Erythroblast (primary cell): ENCODE data around the gene ZBTB8B.
A peak's percentile ranks its signal among the peaks of the same experiment; 100 is the strongest.
"Not testable (repeated sequence)": the region's sequence is repeated elsewhere in the genome, so short reads cannot be mapped to it uniquely, and the experiment has no call there.

ENCODE experiments used
- DNase-seq, 2 experiments: peaks; one replicate each; lab custom pipeline; 2025; lab: John Stamatoyannopoulos, UW
- GATA1 ChIP-seq: IDR thresholded peaks from 2 replicates; pipeline ENCODE4 v1.6.1; 2011; ENCODE audit warnings: low read depth, mild to moderate bottlenecking, control low read depth, low read length, moderate library complexity
- POLR2A ChIP-seq: IDR thresholded peaks from 2 replicates; pipeline ENCODE4 v1.6.1; 2011; ENCODE audit warnings: mild to moderate bottlenecking, low read length

Gene ZBTB8B

DNA sequence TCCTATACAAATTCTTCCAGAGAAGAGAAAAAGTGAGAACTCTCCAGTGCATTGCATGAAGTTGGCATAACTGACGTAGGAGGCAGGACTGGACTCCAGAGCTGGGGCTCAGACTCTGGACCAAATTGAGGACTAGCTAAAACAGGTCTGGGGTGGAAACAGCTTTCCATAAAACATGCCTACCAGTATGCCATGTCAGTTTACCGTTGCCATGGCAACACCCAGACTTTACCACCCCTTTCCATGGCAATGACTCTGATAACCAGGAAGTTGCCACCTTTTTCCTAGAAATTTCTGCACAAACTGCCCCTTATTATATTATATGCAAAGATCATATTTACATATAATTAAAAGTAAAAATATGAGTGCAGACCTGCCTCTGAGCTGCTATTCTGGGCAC, 8.9 kb upstream of the ZBTB8B start:
- DNase-seq = no peak
- TF ChIP-seq POLR2A (no peak), GATA1 (no peak)

DNA sequence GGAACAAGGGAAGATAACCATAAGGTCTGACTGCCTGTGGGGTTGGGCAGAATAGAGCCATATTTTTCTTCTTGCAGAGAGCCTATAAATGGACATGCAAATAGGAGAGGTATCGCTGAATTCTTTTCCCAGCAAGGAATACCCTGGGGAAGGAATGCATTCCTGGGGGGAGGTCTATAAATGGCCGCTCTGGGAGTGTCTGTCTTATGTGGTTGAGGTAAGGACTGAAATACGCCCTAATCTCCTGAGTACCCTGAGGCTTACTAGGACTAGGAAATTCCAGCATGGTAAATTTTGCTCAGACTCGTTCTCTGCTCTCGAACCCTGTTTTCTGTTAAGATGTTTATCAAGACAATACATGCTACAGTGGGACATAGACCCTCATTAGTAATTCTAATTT, 6.1 kb upstream of the ZBTB8B start:
- not testable (repeated sequence) for DNase-seq

DNA sequence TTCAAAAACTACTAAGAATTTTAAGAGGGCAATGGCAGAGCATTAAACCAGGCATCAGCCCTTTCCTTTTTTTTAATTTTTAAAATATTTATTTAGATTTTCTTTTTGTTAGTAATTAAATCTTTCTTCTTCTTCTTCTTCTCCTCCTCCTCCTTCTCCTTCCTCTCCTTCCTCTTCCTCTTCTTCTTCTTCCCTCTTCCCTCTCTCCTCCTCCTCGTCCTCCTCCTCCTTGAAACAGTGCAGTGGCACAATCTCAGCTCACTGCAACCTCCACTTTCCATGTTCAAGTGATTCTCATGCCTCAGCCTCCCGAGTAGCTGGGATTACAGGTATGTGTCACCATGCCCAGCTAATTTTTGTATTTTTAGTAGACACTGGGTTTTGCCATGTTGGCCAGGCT, 1.9 kb upstream of the ZBTB8B start:
- not testable (repeated sequence) for DNase-seq

- no peak for TF ChIP-seq POLR2A
- TF ChIP-seq GATA1 = no peak
These were observed 619 bp upstream of the ZBTB8B start for GRCh38 chr1:32464191-32464715.

DNA sequence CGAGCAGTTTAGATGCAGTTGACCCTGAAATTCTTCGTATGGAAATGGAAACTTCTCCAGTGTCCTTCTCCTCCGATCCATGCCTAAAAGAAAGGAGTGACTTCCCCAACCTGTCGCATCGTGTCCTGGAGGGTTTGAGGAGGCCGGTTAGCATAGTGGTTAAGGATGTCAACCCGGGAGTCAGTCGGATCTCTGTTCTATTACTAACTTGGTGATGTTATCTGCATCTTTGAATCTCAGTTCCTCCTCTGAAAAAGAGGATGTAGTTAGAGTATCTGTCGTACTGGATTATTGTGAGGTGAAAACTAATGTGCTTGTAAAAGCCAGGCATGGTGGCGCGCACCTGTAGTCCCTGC, 684 bp downstream of the ZBTB8B start:
- no peak for DNase-seq
- no peak for TF ChIP-seq GATA1
- no peak for TF ChIP-seq POLR2A

More at GRCh38 chr1:32464191-32464715, 619 bp upstream of the ZBTB8B start:
- DNase-seq = no peak

GRCh38 chr1:32466761-32467160, 1.9 kb downstream of the ZBTB8B start:
- DNase-seq = no peak
- TF ChIP-seq POLR2A = no peak
- TF ChIP-seq GATA1 = no peak

- TF ChIP-seq GATA1 = no peak
- no peak for TF ChIP-seq POLR2A
- DNase-seq = no peak
These were observed 3.9 kb downstream of the ZBTB8B start for GRCh38 chr1:32468791-32469190.

DNA sequence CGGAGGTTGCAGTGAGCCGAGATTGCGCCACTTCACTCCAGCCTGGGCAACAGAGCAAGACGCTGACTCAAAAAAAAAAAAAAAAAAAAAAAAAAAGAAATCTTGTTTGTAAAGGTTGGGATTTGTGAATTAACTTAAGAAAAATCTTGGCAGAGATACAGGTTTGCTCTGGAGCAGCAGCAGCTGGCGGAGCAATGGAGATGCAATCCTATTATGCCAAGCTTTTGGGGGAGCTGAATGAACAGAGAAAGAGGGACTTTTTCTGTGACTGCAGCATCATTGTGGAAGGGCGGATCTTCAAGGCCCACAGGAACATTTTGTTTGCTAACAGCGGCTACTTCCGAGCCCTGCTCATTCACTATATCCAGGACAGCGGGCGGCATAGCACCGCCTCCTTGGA, 5.6 kb downstream of the ZBTB8B start:
- no peak for DNase-seq
- no peak for TF ChIP-seq POLR2A
- no peak for TF ChIP-seq GATA1

DNA sequence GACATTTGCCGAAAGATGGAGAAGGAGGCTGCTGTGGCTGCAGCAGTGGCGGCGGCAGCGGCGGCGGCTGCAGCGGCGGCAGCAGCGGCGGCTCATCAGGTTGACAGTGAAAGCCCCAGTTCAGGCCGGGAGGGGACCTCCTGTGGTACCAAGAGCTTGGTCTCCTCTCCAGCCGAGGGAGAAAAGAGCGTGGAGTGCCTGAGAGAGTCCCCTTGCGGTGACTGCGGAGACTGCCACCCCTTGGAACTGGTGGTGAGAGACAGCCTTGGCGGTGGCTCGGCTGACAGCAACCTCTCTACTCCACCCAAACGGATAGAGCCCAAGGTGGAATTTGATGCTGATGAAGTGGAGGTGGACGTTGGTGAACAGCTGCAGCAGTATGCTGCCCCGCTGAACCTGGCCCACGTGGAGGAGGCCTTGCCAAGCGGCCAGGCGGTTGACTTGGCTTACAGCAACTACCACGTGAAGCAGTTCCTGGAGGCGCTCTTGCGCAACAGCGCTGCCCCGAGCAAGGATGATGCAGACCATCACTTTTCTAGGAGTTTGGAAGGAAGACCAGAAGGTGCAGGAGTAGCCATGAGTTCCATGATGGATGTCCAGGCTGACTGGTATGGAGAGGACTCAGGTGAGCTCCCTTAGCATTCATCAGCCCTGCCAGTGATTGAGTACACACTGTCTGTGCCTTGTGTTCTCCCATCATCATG, 6.3 kb downstream of the ZBTB8B start:
- TF ChIP-seq GATA1 (no peak), POLR2A (no peak)
- peak; percentile 15 to 19 for DNase-seq

- DNase-seq = no peak
These were observed 7.0 kb downstream of the ZBTB8B start for GRCh38 chr1:32471695-32472362.

GRCh38 chr1:32472966-32473365, 8.1 kb downstream of the ZBTB8B start:
- not testable (repeated sequence) for DNase-seq

More at GRCh38 chr1:32471695-32472362, 7.0 kb downstream of the ZBTB8B start:
- TF ChIP-seq GATA1 = no peak
- TF ChIP-seq POLR2A = no peak

DNA sequence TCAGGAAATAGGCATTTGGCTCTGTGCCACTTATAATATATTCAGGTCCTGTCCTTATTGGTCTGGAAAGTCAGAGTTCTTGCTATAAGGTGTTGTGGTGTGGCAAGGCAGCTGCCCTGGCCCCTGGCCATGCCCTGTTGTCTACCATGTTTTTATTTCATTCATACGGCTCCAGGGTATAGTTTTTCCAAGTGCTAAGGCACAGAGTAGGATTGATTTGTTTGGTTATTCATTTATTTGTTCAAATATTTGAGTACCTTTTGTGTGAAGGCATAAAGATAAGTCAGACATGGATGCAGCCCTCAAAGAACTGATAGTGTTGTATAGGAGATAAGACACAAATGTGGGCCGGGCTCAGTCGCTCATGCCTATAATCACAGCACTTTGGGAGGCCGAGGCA, 10.1 kb downstream of the ZBTB8B start:
- TF ChIP-seq POLR2A (no peak), GATA1 (no peak)
- DNase-seq = no peak

DNA sequence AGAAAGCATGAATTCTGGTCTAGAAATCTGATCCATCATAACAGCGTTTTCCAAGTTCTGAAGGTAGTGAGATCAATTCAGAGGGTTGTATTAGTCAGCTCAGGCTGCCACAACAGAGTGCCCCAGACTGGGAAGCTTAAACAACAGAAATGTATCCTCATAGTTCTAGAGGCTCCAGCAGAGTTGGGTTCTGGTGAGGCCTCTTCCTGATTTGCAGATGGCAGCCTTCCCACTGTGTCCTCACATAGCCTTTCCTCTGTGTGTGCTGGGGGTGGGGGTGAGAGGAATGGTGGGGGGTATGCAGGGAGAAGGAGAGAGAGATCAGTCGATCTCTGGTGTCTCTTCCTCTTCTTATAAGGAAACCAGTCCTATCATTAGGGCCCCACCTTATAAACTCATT, 15.1 kb downstream of the ZBTB8B start:
- no peak for TF ChIP-seq POLR2A
- no peak for TF ChIP-seq GATA1
- no peak for DNase-seq

DNA sequence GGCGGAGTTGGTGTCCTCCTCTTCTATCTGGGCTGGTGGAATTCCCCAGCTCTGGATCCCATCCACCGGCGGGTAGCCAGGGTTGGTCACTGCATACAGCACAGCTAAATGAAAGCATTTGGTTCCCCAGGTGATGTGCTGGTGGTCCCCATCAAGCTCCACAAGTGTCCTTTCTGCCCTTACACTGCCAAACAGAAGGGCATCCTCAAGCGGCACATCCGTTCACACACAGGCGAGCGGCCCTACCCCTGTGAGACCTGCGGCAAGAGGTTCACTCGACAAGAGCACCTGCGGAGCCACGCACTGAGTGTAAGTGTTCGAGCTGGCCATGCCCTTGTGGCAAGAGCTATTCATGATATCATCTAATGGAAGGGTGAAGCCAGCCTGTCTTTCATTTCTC, 15.9 kb downstream of the ZBTB8B start:
- no peak for DNase-seq
- TF ChIP-seq POLR2A (no peak), GATA1 (no peak)

- not testable (repeated sequence) for DNase-seq
These were observed 16.9 kb downstream of the ZBTB8B start for GRCh38 chr1:32481788-32482187.
